ENCODE results near the gene NTSR1.

Gene NTSR1

DNA sequence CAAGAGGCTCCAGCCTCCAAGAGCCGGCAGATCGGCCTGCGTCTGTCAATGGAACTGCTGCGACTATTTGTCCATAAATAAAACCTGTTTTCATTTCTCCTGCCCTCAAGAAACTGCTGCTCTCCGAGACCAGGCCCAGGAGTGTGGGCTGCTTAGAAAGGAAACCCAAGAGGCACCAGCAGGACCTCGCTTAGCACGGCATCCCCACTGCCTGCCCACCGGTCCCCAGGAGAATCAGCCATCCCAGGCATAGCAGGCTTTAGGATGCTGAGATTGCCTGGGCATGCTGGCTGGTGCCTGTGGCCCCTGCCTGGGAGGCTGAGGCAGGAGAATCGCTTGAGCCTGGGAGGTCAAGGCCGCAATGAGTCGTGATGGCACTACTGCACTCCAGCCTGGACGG, 17.6 kb downstream of the NTSR1 start:
- DNase-seq (ENCODE audit: low read depth) = no peak

- no peak for DNase-seq (ENCODE audit: low read depth)
Measured at GRCh38 chr20:62726716-62727583, 18.3 kb downstream of the NTSR1 start.

- DNase-seq (ENCODE audit: low read depth) = no peak
Measured at GRCh38 chr20:62727584-62728027, 19.0 kb downstream of the NTSR1 start.

- DNase-seq (ENCODE audit: low read depth) = no peak
Measured at GRCh38 chr20:62728028-62728780, 19.6 kb downstream of the NTSR1 start.

GRCh38 chr20:62728781-62729300, 20.2 kb downstream of the NTSR1 start:
- no peak for DNase-seq (ENCODE audit: low read depth)

DNA sequence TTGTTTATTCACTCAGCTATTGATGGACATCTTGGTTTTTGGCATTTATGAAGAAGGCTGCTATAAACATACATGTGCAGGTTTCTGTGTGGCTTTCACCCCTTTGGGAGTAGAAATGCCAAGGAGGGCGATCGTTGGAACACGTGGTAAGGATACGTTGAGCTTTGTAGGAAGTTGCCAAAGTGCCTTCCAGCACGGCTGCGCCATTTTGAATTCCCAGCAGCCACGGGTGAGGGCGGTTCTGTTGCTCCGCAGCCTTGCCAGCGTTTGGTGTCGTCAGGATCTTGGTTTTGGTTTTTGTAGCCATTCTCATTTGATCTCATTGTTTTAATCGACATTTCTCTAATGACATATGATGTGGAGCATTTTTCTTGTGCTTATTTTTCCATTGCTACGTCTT, 21.8 kb downstream of the NTSR1 start:
- no peak for DNase-seq (ENCODE audit: low read depth)

- DNase-seq (ENCODE audit: low read depth) = no peak
Measured at GRCh38 chr20:62732031-62732760, 23.6 kb downstream of the NTSR1 start.

- DNase-seq (ENCODE audit: low read depth) = no peak
Measured at GRCh38 chr20:62732842-62733525, 24.3 kb downstream of the NTSR1 start.

- no peak for DNase-seq (ENCODE audit: low read depth)
Measured at GRCh38 chr20:62733526-62733842, 24.8 kb downstream of the NTSR1 start.

DNA sequence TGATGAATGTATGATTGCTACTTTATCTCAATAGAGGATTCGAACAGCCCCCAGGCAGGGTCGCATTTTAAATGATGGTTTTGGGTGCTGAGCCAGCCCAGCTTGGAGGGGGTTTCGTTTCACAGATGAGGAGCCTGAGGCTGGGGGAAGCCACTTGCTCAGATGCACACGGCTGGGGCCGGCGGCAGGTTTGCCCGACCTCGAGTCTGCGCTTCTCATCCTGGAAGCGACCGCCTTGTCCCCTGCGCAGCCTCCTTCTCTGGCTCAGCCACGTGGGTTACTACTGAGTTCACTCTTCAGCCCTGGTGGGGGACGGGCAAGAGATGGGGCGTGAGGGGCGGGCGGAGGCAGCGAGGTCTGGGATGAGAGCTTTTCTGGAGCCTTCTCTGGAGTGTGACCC, 25.3 kb downstream of the NTSR1 start:
- DNase-seq (ENCODE audit: low read depth) = no peak

DNA sequence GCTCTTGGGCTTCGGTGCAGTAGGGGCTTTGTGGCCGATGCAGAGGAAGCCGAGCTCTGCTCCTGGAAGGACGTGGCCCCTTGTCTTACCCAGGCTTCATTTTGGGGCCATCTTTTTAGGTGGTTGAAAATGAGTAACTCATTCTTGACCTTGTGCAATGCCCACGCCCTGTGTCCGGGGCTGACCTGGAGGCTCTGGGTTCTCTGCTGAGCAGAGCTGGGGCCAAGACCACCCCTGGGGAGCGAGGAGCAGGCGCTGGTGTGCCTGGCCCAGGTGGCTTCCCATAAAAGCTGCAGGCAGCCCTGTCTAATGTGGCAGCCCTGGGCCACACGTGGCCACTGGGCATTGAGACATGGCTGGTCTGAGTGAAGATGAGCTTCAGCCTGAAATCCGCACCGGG, 25.7 kb downstream of the NTSR1 start:
- no peak for DNase-seq (ENCODE audit: low read depth)

DNA sequence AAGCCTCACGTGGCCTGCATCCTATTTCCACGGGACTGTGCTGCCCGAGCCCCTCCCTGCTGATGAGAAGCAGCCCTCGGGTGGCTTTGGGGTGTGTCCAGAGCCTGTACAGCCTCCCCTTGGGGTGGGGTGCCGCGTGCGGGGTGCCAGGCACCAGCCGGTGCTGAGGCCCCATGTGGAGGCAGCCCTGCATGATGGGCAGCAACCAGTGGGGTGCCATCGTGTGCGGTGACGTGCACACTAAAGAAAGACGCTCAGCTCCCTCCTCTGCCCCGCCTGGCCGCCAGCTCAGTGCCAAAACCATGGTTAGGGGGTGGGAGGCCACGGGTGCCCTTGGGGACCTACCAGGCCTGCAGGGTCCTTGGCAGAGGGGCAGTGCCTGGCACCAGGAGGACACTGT, 26.2 kb downstream of the NTSR1 start:
- no peak for DNase-seq (ENCODE audit: low read depth)

DNA sequence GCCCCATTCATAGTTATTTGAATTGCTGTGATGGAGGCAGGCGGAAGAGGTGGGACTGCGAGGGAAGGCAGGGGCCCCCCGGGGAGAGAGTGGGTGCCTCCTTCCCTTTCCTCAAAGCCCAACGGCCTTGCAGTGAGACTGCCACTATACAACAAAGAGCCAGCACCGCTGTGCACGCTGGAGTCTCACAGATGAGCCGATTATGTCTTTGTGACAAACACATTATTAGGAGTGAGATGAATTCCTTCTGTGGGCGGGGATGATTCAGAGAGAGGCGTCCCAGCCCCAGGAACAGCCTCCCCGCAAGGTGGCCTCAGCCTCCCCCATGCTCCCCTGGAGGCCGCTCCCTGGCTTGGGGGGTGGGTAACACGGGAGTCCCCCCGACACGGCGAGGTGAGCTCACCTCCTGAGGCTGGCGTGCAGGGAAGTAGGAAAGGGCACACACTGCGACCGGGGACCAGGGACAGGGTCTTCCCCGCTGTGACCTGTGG, 26.7 kb downstream of the NTSR1 start:
- no peak for DNase-seq (ENCODE audit: low read depth)

DNA sequence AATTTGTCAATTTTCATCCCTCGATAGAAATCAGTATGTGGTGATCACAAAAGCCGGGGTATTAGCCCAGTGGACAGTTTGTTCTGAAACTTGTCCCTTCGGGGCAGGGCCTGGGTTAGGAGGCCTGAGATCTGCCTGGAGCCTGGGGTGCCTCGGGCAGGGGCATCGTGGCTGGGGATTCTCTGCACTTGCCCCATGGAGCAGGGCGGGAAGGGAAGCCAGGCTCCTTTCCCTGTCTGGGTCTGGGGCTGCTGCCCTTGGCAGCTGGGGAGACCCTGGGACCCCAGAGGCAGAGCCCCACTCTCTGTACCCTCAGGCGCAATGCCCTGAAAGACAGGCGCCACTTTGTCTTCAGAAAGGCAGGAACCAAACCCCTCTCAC, 27.4 kb downstream of the NTSR1 start:
- DNase-seq (ENCODE audit: low read depth) = no peak

DNA sequence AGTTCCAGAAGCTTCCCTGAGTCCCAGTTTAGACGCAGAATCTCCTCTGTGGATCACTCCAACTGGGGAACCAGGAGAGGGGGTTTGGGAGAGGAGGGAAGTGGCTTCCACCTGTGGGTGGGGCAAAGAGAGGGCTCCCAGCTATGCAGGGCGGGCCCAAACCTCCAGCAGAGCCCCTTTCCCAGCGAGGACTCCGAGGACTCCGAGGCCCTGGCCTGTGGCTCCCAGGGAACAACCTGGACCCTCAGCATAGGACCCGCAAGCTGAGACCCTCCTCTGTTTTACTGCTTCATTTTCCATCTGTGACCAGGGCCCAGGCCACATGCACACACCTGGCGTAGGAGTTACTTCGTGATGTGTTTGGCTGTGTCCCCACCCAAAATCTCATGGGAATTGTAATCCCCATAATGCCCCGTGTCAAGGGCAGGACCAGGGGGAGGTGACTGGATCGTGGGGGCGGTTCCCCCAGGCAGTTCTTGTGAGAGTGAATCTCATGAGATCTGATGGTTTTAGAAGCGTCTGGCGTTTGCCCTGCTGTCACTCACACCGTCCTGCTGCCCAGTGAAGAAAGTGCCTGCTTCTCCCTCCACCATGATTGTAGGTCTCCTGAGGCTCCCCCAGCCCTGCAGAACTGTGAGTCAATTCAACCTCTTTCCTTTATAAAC, 27.9 kb downstream of the NTSR1 start:
- DNase-seq (ENCODE audit: low read depth) = no peak

DNA sequence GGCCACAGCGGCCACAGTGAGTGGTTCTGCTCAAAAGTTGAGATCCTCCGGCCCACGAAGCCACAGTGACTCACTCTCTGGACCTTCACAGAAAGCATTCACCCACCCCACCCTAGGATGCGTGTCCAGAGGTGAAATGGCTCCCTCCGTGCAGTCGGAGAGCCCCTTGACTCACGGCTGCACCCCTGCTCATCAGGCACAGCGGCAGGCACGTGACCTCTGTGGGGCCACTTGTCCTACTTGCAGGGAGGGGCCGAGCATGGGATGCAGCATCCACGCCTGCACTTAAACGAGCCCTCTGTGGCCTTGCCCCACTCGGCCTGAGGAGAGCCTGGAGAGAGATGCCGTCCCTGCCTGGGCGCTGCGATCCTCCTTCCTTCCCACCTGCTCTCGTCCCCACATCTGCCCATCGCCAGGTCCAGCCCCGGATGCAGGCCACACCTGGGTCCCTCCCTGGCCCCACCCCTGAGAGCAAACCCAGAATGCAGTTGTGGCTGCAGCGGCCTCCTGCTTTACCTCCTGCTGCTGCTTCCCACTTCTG, 28.7 kb downstream of the NTSR1 start:
- DNase-seq (ENCODE audit: low read depth) = no peak

GRCh38 chr20:62738025-62738881, 29.6 kb downstream of the NTSR1 start:
- no peak for DNase-seq (ENCODE audit: low read depth)

DNA sequence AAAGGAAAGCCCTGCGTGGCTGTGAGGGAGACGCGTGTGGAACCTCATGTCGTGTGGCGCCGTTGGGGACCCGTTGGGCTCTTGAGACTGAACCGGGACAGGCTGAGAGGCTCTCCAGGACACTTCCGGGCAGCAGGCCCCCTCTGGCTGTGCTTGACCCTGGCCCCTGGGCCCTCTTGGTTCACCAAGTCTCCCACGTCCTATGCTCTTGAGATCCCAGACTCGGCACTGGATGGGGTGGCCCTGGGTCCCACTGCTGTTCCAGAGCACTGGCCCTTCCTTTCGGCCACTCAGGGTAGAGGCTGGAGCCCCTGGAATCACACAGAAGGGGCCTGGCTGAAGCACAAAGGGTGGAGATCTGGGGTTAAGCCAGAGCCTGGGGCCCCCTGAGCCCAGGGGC, 30.4 kb downstream of the NTSR1 start:
- no peak for DNase-seq (ENCODE audit: low read depth)

DNA sequence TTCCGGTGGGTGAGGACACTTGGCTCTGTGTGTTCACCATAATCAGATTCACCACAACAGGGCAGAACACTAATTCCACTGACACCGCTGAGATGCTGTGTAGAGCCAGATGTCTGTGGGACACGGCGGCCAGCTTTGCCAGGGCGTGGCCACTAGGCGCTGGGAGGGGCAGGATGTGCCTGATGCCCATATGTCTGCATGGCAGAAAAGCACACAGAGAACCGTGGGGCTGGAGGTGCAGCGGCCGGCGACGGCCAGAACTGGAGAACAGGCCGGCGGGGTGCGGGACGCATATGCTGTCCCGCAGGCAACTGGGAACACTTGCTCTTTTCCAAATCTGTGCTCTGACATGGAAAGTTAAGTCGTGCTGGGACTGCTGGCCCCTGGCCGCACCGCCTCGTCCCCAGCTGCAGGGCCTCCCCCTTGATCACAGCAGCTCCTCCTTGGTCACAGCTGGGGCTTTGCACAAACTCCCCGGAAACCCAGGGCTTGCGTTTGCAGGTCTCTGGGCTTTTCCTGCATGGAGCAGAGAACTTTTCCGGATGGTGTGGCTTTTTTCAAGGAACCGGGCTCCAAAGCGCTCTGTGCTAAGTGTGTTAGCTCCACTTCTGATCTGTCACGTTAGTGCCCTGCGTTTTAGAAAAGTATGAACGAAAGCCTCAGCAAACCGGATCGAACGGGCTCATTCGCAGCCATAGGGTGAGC, 31.1 kb downstream of the NTSR1 start:
- peak; percentile 24 for DNase-seq (ENCODE audit: low read depth)

All from stimulated activated CD8-positive, alpha-beta memory T cell treated with anti-CD3 and anti-CD28 coated beads, Interleukin-7, amount 100 ng/mL, for 24 hours (primary cell).